ENCODE measurements around the gene RBPMS2.
A peak's percentile ranks its signal among the peaks of the same experiment; 100 is the strongest.
"Not testable (repeated sequence)": the region's sequence is repeated elsewhere in the genome, so short reads cannot be mapped to it uniquely, and the experiment has no call there.

RBPMS2 gene

DNA sequence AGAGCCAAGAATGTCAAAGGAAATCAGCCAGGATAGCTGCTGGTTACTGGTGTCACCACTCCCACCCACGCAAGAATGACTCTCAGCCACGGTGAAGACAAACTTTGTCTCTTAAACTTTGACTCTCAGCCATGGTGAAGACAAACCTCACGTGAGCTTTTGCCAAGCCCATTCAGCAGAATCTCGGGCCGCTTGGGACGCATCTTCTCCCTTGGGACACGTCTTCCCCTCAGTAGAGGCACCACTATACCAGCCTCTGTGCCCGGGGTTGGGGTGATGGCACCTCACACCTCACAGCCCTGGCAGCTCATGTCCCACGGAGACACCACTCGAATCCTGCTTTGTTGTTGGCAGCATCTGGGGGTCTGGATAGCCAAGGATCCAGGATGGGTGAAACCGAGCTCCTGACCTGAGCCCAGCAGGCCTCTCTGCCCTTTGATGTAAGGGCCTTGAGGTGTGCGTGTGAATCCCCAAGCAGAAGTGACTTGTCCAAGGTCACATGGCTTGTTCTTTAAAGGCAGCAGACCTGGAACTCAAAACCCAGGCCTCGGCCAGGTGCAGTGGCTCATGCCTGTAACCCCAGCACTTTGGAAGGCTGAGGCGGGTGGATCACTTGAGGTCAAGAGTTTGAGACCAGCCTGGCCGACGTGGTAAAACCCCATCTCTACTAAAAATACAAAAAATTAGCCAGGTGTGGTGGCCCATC lies 21.8 kb downstream of the RBPMS2 start:
- DNase-seq (ENCODE audit: low read depth in 2 of 2) = no peak

DNA sequence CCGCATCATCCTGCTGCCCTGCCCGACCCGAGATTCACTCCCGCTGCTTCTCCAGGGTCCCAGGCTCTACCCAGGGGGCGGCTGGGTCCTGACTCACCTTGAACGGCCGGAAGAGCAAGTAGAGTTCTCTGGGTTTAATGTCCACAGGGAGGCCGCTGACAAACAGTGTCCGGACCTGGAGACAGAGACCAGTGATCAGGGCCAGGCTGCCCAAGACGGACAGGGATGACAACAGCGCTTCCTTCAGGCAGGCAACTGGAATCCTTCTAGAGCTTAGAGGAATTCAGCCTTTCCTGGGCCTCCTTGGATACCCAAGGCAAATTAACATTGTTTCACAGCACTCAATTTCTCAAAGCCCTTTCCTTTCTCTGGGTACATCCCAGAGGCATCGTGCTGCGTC lies 23.9 kb downstream of the RBPMS2 start:
- DNase-seq (ENCODE audit: low read depth in 2 of 2) = no peak

DNA sequence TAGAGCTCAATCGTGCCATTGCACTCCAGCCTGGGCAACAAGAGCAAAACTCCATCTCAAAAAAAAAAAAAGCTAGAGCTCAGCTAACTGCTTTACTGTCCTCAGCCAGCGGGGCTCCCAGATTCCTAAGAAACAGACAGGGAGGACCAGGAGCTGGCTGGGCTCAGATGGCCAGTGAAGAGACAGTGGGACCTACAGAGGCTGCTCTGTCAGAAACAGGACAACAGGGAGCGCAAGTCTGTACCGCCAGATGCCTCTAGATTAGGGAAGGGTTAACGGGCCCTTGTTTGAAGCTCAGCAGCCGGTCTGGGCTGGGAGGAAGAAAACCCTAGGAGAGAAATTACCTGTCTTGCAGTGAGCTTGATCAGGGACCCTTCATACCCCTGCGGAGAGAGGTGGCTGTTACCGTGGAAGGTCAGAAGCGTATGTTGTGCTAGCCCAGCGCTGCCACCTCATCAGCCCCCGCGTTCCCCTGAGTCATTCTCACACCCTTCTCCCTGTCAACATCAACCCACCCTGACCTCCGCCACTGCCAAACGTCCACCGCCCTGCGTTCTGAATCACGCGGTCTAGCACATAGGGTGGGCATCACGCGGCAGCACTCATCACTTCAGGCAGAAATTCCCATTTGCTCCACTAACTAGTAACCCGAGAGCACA lies 25.3 kb downstream of the RBPMS2 start:
- no peak for DNase-seq (ENCODE audit: low read depth in 2 of 2)

DNA sequence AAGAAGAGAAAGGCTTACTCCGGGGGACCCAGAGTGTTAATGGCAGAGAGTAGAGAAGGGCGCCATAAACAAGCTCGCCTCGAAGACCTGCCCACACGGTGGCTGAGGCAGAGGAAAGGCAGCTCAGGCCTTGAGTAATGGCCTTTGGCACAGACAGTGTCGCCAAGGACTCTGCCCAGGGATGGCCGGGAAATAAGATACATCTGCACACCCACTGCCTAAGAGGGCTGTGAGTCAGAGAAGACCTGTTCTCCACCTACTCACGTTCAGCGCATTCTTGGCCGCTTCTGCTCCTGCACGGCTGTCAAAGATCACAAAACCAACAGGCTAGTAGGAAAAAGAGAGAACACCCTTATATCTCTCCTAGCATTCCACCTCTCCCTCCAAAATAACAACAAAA lies 26.2 kb downstream of the RBPMS2 start:
- no peak for DNase-seq (ENCODE audit: low read depth in 2 of 2)

DNA sequence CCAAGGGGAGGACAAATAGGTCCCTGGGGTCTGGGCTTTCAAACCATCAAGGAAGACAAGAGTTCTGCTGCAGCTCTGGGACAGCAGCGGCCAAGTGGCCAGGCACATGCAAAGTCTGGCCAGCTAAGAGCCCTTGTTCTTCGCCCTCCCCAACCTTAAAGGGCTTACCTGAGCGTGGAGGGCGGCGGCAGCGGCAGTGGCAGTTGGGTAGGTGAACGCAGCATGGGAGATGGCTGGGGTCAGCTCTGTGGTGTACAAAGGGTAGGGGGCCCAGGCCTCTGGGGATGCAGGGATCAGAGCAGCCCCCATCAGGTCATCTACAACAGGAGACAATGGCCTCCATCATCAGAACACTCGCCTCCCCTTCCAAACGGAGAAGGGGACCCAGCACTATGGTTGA lies 27.1 kb downstream of the RBPMS2 start:
- DNase-seq (ENCODE audit: low read depth in 2 of 2) = no peak

DNA sequence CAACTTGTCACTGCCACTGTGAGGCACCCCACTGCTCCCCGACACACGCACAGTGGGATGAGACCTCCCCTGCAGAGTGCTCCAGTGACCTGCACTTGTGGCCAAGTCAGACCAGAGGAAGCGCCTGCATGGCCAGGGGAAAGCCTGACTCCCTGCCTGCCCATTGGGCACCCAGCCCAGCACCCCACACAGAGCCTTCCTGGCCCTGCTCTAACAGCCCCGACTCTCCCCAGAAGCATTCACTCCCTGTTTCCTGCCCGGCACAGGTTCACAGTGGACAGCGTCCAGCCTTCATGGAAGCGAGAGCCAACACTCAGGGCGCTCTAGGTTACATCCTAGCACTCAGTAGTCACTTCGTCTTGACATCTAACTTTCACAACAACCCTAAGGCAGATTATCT lies 27.8 kb downstream of the RBPMS2 start:
- no peak for DNase-seq (ENCODE audit: low read depth in 2 of 2)

DNA sequence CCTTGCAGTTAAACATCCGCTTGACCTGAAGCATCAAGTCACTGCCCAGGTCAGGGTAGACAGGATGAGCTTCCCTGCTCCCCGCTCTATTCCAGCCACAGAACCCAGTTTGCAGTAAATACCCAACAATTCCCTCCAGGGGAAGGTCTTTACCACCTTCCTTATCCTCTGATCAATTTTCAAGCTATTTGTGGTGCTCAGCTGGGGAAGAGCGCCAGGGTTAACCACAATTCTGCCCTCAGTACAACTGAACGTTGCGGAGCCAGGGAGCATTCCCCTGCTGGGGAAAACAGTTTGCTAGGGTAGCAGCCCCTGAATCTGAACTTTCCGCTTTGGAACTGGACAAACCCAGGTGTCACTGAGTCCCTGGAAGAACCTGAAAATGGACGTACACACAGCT lies 28.5 kb downstream of the RBPMS2 start:
- DNase-seq (ENCODE audit: low read depth in 2 of 2) = no peak

DNA sequence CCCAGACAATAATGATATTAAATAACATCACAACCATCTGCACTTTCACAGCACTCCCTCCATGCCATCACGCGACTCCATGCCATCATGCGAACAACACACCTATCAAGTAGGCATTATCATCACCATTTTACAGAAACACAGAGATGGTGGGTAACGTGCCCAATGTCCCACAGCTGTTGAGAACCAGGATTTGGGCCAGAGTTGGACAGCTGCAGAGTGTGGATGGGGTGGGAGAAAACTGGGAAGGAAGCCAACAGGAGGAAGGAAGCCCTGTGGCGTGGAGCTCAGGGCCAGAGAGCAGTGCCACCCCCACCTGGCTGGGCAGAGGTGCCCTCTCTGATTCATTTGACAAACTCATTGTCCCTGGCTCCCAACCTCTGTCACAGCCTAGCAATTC lies 29.0 kb downstream of the RBPMS2 start:
- no peak for DNase-seq (ENCODE audit: low read depth in 2 of 2)

DNA sequence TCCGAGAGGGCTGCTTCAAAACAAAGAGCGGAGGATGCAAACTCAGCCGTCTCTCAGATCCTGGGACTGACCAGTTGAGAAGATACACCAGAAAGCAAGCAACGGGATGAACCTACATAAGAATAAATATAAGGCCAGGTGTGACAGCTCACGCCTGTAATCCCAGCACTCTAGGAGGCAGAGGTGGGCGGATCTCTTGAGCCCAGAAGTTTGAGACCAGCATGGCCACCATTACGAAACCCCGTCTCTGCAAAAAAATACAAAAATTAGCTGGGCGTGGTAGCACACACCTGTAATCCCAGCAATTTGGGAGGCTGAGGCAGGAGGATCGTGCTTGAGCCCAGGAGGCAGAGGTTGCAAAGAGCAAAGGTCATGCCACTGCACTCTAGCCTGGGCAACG lies 31.7 kb downstream of the RBPMS2 start:
- no peak for DNase-seq (ENCODE audit: low read depth in 2 of 2)

DNA sequence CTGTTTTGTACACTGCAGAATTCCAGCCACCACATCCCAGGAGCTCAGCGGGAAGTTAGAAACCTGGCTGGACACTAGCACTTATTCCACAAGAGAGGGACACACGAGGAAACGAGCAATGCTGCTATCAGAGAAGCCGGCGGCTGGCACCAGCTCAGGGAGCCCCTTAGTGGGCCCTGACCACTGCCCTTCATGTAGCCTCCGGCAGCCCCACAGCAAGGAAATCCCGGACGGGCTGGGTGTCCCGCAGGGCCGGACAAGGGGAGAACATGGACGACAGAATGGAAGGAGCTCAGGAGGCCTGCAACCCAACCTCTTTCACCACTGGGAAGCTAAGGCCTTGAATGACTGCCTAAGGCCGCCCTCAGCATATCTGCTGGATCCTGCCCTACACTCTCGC lies 32.5 kb downstream of the RBPMS2 start:
- no peak for DNase-seq (ENCODE audit: low read depth in 2 of 2)

DNA sequence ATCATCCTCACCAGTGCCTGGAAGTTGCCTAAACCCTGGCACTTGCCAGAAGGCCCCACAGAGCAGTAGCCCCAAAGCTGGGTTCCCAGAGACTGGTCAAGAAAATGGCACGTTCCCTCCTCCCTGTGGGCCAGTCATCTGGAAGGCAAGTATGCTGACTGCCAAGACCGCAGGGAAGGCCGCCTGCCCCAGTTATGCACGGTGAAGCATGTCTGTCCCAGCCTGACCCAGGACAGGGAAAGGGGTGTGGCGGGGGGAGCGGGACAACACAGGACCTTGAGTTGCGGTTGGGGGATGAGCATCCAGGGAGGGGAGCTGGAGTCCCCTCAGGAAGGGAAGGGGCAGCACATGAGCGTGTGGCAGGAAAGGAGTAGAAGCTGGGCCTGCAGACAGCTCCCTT lies 33.0 kb downstream of the RBPMS2 start:
- DNase-seq (ENCODE audit: low read depth in 2 of 2) = no peak

DNA sequence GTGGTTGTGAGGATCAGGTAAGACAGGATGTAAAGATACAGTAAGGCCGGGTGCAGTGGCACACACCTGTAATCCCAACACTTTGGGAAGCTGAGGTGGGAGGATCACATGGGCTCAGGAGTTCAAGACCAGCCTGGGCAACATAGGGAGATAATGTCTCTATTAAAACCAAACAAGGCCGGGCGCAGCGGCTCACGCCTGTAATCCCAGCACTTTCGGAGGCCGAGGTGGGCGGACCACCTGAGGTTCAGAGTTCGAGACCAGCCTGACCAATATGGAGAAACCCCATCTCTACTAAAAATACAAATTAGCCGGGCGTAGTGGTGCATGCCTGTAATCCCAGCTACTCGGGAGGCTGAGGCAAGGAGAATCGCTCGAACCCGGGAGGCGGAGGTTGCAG lies 33.7 kb downstream of the RBPMS2 start:
- not testable (repeated sequence) for DNase-seq (ENCODE audit: low read depth in 2 of 2)

DNA sequence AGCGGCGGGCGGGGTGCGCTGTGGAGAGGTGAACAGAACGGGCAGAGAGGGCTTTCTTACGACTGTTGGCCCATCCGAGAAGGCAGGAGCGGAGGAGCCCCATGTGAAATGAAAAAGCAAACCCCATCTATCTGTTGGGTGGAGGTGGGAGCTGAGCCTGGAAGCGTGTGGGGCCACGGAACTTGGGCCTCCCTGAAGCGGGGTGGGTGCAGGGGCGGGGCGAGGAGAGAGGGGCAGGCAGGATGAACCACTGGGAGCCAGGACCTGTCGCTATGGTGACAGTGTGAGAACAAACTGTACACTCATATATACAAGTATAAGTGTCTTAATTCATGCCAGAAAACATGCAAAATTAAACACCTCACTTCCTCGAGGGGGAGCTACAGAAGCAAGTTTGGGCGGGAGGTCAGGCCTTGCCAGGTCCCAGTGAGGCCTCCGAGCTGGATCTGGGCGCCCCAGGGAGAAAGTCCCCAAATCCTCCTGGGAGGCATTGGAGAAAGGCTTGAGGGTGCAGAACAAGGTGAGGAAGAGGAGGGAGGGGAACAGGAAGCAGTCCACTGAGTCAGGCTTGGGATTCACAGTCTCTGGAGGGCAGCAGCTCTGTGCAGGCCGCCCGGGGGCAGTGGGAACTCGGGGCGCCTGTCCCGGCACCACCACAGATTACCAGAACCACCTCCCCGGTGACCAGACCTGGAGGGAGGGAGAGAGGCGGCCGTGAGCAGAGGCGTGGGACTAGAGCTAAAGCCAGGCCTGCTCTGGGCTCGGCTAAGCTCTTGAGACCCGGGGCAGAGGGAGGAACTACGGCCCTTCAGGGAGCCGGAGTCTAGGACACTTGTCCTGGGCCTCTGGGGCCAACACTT lies 34.8 kb downstream of the RBPMS2 start:
- DNase-seq (ENCODE audit: low read depth in 2 of 2) = no peak

DNA sequence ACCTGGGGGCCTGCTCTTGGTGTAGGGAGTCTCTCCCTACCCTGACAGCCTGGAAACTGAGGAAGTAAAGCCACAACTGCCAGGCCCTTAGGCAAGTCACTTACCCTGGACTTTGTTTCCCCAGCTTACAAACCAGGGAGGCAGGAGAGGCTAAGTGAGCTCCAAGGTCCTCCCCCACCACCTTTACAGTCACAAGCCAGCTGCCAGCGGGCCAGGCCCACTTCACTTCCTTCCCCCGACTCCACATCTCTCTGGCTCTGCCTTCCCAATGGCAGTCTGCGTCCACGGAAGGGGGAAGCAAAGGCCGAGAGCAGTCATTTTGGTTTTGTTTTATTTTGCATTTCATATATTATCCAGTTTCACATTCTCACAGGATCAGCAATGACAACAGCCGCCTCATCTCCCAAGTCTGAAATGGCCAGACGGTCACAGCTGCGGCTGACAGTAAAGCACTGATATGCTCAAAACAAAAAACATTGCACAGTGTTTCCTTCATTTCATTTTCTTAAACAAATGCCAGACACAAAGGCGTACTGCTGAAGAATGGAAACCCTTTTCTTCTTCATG lies 35.7 kb downstream of the RBPMS2 start:
- DNase-seq (ENCODE audit: low read depth in 2 of 2) = no peak

DNA sequence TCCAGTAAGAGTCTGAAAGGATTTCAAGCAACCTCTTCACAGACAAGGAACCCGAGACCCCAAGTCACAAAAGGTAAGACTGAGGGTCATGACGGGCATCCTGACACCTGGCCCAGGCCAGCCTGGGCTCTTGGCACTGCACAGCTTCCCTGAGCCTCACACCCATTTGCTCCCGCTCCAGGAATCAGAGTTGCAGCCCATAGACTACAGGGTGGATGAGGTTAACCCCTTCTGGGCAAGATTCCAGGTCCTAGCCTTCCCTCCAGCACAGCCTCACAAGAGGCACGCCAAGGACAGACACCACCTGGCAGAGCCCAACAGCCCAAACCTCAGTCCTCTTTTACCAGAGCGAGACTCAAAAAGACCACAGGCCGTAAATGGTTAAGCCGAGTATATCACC lies 36.2 kb downstream of the RBPMS2 start:
- no peak for DNase-seq (ENCODE audit: low read depth in 2 of 2)

DNA sequence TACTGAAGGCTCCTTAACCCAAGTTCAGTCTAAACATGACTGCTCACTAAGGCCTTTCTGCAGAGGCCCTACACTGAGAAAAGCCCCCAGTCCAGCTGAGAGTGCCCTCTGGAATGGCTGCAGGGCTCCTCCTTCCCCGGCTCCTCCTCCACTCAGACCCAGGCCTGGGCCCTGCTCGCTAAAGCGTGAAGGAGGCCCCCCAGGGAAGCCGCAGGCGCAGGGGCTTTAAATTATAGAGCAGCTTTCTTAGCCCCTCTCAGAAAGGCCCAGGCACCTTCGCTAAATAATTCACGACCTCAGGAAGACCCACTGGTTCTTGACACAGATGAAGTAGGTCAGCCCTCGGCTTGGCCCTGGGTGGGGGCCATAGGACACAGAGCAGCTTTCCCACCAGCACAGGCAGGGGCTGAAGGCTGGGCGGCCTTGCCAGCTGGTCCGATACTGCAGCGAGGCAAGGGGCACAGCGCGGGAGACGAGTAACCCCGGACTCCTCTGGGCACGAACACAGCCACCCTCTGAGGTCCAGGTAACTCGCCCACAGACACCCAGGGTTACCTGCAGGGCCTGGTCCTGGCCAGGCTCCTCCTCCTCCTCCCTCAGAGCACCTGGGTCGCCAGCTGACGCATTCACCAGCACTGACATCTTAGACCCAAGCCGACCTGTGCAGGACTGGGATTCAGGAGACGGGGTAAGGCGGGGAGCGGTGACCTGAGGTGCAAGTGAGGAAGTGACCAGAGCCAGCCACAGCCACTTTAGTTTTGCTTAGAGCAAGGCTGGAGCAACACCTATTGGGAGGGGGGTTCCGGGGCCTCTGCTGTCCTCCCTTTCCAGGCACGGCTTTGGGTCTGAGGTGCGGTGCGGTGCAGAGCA lies 36.9 kb downstream of the RBPMS2 start:
- no peak for DNase-seq (ENCODE audit: low read depth in 2 of 2)

DNA sequence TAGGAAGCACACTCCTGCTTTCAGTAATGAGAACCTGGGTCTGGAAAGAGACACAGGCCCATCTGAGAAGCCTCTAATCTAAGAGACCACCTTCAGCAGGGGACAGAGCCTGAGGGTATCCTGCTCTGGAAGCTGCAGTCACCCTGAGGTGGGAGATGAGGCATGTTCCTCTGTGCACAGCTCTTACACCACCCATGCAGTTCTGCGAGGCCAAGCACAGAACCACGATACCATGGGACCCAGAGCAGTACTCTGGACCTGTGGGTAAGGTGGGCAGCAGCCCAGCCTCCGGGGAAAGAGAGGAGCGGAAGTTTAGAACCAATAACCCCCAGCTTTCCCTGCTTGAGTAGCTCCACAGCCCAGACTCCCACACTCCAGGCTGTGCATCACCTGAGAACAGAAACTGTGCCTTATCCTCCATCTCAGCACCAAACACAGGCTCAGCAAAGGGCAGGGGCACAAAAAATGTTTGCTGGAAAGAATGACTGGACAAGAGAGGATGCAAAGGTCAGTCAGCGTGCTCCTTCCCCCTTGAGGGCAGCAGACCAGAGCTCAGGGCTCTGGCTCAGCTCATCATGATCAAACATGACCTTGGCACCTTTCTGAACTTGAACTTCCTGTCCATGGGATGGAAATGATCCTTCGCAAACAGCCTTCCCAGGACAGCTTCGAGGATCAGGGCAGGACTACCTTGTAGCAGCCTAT lies 43.1 kb downstream of the RBPMS2 start:
- no peak for DNase-seq (ENCODE audit: low read depth in 2 of 2)

DNA sequence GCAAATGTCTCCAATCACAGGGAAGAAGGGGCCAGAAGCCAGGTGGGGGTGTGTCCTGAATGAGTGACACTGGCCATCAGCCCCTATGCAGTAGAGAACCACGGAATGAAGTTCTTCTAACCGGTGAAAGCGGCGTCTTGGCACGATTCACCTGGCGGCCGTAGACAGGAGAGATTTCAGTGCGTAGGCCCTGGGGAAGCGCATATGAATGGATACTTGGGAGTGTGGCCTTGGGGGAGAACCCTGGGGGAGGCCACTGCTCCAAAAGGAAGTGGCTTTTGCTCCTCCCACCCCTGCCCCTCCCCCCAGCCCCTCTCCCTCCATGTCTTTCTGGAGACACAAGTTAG lies 43.6 kb downstream of the RBPMS2 start:
- no peak for DNase-seq (ENCODE audit: low read depth in 2 of 2)

DNA sequence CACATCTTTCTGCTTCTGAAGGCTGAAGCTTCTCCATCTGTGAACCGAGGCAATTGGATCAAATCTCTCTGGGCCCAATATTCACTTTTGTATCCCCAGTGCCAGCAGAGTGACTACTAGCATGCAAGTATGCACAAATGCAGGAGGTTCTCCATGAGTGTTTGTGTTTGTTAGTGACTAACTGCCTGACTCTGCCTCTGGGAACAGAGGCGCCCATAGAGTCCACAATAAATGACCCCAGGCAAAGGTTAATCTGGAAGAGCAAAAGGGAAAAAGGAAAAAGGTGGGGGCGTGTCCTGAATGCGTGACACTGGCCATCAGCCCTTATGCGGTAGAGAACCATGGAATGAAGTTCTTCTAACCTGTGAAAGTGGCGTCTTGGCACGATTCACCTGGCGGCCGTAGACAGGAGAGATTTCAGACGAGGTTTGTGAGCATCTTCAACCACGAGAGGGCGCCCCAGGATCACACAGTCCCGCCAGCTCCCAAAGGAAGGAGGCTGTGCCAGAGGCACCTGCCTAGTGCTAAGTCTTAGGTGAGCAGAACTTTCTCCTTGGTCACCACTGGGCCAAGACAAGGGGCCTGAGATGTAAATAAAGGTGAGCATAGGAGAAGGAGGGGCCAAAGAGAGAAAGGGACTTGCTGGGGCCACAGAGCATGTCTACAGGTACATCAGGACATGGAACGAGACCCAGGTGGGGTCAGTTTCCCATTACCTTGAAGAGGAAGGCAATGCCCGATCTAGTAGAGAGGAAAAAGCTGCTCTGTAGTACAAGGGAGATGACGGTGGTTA lies 44.2 kb downstream of the RBPMS2 start:
- DNase-seq (ENCODE audit: low read depth in 2 of 2) = peak; percentile 69

DNA sequence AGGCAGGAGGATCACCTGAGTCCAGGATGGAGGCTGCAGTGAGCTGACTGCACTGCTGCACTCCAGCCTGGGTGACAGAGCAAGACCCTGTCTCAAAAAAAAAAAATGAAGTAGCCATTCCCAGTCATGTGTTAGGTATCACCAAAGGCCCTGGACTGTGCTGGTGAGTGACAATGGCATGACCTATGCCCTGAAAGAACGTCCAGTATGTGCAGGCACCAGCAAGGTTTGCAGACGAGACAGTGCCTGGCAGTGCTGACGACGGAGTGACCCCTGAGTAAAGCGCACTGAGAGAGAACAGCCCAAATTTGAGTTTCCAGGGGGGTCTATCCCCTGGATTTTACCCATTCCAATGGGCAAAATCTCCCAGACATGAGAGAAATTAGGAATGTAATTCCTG lies 45.2 kb downstream of the RBPMS2 start:
- no peak for DNase-seq (ENCODE audit: low read depth in 2 of 2)

All from activated CD8-positive, alpha-beta memory T cell treated with anti-CD3 and anti-CD28 coated beads for 4 hours (primary cell).